Activated T-helper 2 cell treated with anti-CD3 and anti-CD28 coated beads, Interferon-gamma antibody, Interleukin-2, Interleukin-4, amounts not matched to agents 10 μg/mL and 5 μg/mL and 100 μg/mL, durations not matched to agents 14 hours and 24 hours and 36 hours (primary cell): ENCODE results near the gene UPF1. TPM values are rescaled to one million over a fixed set of nuclear protein-coding genes. Genes with fewer than 3 reads are reported as not detected.

Experiments used
- DNase-seq: peaks from one replicate; pipeline ENCODE4 v3.0.0; 2021; ENCODE audit warnings: low spot score
- H3K27ac Mint-ChIP-seq: one replicate; pipeline ENCODE4 v1.8.0; 2021; ENCODE audit warnings: mixed read lengths
- H3K27me3 Mint-ChIP-seq: one replicate; pipeline ENCODE4 v1.8.0; 2021; ENCODE audit warnings: low read depth, mixed read lengths
- H3K36me3 Mint-ChIP-seq: one replicate; pipeline ENCODE4 v1.8.0; 2021; ENCODE audit warnings: low read depth, mixed read lengths
- H3K4me1 Mint-ChIP-seq: one replicate; pipeline ENCODE4 v1.8.0; 2021; ENCODE audit warnings: low read depth, mixed read lengths
- H3K4me3 Mint-ChIP-seq: one replicate; pipeline ENCODE4 v1.8.0; 2021; ENCODE audit warnings: low read depth, mild to moderate bottlenecking, moderate library complexity, mixed read lengths
- H3K9me3 Mint-ChIP-seq: one replicate; pipeline ENCODE4 v1.8.0; 2021; ENCODE audit warnings: mixed read lengths
- intact Hi-C: fragments of 100-400 bp; cut with micrococcal nuclease; formaldehyde crosslinking; loops from one replicate; pipeline ENCODE4 v1.15.1; 2023
- total RNA-seq: library from RNA; stranded (reverse); gene quantifications from 2 replicates; pipeline ENCODE4 v1.2.3, GENCODE V29; 2022

The UPF1 gene
- total RNA-seq, result 99.5 and 110 TPM in 2 replicates

DNA sequence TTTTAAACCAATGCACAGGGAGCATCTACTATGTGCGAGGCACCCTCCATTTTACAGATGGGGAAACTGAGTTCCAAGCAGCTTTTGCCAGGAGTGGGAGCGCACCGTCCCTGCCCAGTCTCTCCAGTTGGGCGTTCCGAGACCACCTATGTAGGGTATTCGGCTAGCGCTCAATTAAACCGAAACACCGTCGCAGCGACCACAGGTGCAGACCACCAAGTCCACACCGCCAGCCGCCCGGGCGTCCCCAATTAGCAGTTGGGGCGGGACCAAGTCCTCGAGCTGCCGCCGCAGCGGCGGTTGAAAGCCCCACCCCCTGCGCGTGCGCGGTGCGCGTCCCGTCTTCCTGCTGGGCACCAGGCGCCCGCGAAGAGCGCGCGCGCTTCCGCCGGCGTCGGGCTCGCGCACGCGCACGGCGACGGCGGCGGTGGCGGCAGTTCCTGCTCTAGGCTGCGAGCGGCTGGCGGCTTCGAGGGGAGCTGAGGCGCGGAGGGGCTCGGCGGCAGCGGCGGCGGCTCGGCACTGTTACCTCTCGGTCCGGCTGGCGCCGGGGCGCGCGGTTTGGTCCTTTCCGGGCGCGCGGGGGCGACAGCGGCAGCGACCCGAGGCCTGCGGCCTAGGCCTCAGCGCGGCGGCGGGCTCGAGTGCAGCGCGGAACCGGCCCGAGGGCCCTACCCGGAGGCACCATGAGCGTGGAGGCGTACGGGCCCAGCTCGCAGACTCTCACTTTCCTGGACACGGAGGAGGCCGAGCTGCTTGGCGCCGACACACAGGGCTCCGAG, at the start of gene UPF1:
Gene UPF1, plus strand, starts transcription at position 436 of the 782 bp plus-strand sequence. Its CDS starts 251 bp downstream, at position 687.
- peak; percentile 95 for DNase-seq
- peaks cover 31% of the 10 kb centered on the region for H3K4me1 Mint-ChIP-seq
- H3K4me3 Mint-ChIP-seq, result peak within 1 kb of the TSS; percentile 98
- H3K9me3 Mint-ChIP-seq, result peaks cover 8% of the 10 kb centered on the region
- intact Hi-C loops, result loop anchor here (5.0 kb wide), 1 partner anchor 194 kb away; the partner anchor contains the start of gene KLHL26
- H3K27ac Mint-ChIP-seq, result peak within 1 kb of the TSS; percentile 87
- H3K36me3 Mint-ChIP-seq, result peaks cover 40% of the 10 kb centered on the region
- H3K27me3 Mint-ChIP-seq, result peaks cover 5% of the 10 kb centered on the region

DNA sequence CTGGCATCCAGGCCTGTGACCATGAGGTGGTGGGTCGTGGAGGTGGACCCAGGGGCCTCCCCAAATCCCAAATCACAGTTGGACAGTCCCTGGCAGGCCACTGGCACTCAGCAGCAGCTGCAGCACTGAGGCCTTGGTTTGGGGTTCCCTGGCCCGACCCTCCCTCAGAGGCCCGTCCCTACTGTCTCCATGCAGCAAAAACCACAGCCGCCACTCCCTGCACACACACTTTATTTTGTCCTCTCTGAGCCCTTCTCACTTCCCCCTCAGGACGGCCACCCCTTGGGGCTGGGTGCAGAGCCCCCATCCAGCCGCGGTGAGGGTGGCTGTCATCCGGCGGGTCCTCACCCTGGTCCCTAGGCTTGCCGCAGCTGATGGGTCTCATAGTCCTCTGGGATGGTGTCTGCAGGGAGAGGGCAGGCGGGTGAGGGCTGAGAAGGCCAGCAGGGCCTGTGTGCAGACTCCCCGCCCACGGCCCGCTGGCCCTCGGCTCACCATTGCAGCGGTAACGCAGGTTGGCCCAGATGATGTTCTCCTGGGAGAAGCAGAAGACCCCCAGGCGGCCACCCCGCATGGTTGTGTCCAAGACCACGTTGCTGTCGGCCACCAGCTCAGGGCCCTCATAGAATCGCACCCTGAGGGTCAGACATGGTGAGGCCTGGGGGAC, 49.1 kb upstream of the UPF1 start:
- no peaks in the 10 kb centered on the region for H3K9me3 Mint-ChIP-seq
- intact Hi-C loops, result no loop called here
- no peaks in the 10 kb centered on the region for H3K36me3 Mint-ChIP-seq
- peaks cover 25% of the 10 kb centered on the region for H3K27me3 Mint-ChIP-seq
- H3K27ac Mint-ChIP-seq, result no peak overlapping the region
- peaks cover 13% of the 10 kb centered on the region for H3K4me1 Mint-ChIP-seq
- H3K4me3 Mint-ChIP-seq, result no peak overlapping the region
- DNase-seq, result no peak

DNA sequence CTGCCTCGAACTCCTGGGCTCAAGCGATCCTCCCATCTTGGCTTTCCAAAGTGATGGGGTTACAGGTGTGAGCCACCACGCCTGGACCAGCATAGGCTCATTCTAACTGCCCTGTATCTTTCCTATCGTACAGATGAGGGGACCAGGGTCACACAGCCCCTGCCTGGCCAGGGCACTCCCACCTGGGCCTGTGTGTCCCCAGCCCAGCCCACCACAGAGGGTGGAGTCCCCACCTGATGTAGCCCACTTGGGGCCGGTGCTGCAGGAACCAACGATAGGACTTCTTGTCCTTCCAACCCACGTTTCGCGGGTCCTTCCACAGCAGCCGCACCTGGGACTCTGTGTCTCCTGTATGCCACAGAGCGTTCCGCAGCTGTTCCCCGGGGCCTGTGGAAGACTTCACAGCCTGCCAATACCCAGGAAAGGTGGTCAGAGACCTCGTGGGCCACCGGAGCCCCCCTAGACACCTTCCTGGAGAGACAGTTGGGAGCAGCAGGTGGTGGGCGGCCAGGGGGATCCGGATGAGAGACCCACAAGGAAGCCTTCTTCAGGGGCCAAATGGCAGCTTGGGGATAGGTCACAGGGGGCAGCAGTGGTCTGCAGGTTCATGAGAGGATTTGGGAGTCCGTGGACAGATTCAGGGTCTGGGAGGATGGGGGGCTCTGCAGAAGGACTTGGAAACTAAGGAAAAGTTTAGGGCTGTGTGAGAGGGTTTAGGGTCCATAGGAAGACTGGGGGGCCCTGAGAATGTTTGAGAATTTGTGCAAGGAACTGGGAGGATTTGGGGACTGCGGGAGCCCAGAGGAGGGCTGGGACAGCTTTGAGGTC, 47.6 kb upstream of the UPF1 start:
- DNase-seq, result no peak
- Mint-ChIP-seq H3K27me3 (peaks cover 34% of the 10 kb centered on the region), H3K4me1 (peaks cover 12% of the 10 kb centered on the region), H3K36me3 (no peaks in the 10 kb centered on the region), H3K4me3 (no peak overlapping the region), H3K9me3 (no peaks in the 10 kb centered on the region), H3K27ac (no peak overlapping the region)
- intact Hi-C loops, result no loop called here

DNA sequence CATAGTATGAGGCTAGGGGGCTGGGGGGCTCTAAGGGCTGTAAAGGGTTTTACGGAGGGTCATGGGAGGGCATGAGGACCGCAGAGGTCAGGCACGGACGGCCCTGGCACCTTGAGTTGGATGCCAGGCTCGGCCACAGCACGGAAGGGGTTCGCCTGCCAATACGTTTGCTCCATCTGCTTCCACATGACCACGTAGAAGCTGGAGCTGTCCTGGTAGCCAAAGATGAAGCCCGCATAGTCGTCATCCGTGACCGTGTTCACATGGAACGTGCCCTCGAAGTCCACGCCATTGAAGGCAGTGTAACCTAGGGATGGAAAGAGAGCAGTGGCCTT, 47.0 kb upstream of the UPF1 start:
- peaks cover 13% of the 10 kb centered on the region for H3K4me1 Mint-ChIP-seq
- H3K36me3 Mint-ChIP-seq, result no peaks in the 10 kb centered on the region
- H3K27ac Mint-ChIP-seq, result no peak overlapping the region
- H3K27me3 Mint-ChIP-seq, result peaks cover 38% of the 10 kb centered on the region
- H3K9me3 Mint-ChIP-seq, result no peaks in the 10 kb centered on the region
- no peak overlapping the region for H3K4me3 Mint-ChIP-seq
- intact Hi-C loops, result loop anchor here (5.0 kb wide), 2 partner anchors 63 to 347 kb away; partner anchors contain the start of gene ISYNA1
- no peak for DNase-seq

DNA sequence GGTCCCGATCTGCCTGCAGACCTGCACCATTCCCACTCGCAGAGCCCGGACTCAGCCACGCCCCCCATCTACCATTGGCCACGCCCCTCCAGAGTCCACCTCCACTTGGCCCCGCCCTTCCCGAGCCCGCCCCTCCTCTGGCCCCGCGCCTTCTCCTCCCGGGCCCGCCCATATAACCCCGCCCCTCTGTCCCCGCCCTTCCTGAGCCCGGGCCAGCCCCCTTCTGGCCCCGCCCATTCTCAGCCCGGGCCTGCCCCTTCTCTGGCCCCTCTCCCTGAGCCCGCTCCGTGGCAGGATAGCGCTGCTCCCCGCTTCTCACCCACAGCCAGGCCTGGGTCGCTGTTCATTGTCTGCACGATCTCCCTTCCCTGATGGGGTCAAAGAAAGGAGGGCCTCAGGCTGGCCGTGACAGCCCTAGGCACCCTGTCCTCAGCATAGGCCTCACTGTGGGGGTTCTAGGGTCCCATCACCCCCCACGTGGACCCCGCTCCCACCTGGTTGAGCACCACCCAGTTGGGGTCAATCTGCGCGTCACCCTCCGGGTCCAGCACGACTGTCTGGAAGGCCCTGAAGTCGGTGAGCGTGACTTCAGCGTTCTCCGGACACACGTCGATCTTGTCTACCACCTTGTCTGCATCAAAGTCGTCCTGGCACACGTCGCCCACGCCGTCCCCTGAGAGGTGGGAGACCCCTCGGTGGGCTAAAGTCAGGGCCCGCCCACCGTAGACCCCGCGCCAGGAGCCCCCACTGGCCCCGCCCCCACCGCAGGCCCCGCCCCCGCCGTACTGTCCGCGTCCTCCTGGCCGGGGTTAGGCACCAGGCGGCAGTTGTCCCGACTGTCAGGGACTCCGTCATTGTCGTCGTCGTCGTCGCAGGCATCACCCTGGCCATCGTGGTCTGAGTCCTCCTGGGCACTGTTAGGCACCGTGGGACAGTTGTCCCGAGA, 46.3 kb upstream of the UPF1 start:
- intact Hi-C loops, result loop anchor here (5.0 kb wide), 2 partner anchors 62 to 348 kb away; partner anchors contain the start of gene ISYNA1
- Mint-ChIP-seq H3K27ac (no peak overlapping the region), H3K4me1 (peaks cover 17% of the 10 kb centered on the region), H3K9me3 (no peaks in the 10 kb centered on the region), H3K4me3 (no peak overlapping the region), H3K27me3 (peaks cover 44% of the 10 kb centered on the region), H3K36me3 (no peaks in the 10 kb centered on the region)
- peak; percentile 49 for DNase-seq

DNA sequence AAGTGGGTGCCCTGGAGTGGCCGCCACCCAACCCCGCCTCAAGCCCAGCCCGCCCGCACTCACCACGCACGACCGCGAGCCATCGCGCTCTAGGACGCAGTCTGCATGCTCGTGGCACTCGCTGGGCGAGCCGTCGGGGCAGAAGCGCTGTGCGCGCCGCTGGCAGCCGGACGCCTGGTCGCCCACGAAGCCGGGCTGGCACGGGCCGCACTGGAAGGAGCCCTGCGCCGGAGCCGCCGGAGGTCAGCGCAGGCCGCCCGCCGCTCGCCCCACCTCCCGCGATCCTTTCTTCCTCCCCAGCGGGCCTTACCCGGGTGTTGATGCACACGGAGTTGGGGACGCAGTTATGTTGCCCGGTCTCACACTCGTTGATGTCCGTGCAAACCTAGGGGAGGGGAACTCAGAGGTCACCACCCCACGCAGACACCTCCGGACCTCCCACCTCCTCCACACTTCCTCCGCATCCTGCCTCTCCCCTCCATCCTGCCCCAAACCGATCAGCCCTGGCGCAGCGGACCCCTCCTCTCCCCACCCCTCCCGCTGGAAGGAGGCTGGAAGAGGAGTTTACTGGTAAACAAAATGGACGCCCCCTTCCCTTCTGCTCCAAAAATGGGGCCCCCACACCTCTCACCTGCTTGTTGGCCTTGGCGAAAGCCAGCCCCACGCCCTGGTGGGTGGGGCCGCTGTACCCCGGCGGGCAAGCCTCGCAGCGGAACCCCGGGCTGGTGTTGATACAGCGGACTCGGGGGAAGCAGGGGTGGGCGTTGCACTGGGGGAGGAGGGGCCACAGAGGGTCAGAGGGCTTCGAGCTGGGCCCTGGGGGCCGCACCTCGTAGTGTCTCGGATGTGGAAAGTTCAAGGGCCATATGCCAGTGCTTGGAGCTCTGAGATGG, 43.0 kb upstream of the UPF1 start:
- Mint-ChIP-seq H3K36me3 (no peaks in the 10 kb centered on the region), H3K9me3 (no peaks in the 10 kb centered on the region), H3K27ac (peak overlapping the region; percentile 82), H3K27me3 (peaks cover 67% of the 10 kb centered on the region), H3K4me3 (peak overlapping the region; percentile 42), H3K4me1 (peaks cover 17% of the 10 kb centered on the region)
- DNase-seq, result no peak
- intact Hi-C loops, result loop anchor here (1.0 to 5.0 kb wide), 3 partner anchors 59 to 351 kb away; partner anchors contain the start of gene ISYNA1

DNA sequence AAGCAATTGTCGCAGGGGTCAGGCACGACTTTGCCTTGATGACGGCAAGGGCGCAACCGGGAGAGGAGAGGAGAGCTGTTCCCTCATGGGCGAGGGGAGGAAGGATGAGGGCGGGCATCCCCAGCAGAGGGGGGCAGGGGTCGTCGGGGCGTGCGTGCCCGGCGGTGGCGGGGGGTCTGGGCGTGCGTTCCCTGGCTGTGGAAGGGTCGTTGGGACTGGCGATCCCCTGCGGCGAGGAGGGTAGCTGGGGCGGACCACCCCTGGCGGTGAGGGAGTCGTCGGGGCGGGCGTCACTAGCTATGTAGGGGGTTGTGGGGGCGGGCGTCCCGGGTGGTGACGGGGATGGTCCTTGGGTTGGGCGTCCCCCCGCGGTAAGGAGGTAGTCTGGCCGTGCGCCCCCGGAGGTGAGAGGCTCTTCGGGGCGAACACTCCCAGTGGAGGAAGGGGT, 42.3 kb upstream of the UPF1 start:
- Mint-ChIP-seq H3K36me3 (no peaks in the 10 kb centered on the region), H3K4me1 (peaks cover 17% of the 10 kb centered on the region), H3K27ac (peak overlapping the region; percentile 82), H3K4me3 (peak overlapping the region; percentile 42), H3K27me3 (peaks cover 68% of the 10 kb centered on the region), H3K9me3 (no peaks in the 10 kb centered on the region)
- intact Hi-C loops, result loop anchor here (5.0 kb wide), 2 partner anchors 58 to 352 kb away; partner anchors contain the start of gene ISYNA1
- no peak for DNase-seq

DNA sequence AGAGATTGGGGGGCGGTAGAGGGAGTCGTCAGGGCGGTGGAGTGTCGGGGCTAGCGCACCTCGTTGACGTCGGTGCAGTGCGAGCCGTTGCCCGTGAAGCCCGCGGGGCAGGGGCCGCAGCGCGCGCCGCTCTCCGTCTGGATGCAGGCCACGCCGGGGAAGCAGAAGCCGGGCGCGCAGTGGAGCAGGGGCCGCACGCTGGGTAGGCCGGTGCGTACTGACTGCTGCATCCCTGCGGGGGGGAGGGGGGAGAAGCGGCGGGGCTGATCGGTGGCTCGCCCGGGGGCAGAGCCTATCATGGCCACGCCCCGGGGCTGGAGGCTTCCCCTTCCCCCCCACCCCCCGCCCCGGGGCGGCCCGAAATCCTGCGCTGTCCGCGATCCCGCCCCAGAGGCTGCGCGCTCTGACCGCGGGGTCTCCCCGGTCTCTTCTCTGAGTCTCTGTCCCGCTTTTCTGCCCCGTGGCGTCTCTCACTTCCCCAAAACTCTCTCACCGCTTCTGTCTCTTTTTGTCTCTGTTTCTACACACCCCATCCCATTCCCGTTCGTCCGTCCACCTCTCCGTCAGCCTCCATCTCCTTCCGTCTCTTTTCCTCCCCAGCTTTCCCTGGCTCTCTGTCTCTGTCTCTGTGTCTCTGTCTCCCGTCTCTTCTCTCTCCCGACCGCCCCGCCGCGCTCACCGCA, 41.7 kb upstream of the UPF1 start:
- H3K27me3 Mint-ChIP-seq, result peaks cover 69% of the 10 kb centered on the region
- peak overlapping the region; percentile 36 for H3K27ac Mint-ChIP-seq
- no peak for DNase-seq
- peaks cover 17% of the 10 kb centered on the region for H3K4me1 Mint-ChIP-seq
- no peaks in the 10 kb centered on the region for H3K9me3 Mint-ChIP-seq
- peak overlapping the region; percentile 49 for H3K4me3 Mint-ChIP-seq
- H3K36me3 Mint-ChIP-seq, result no peaks in the 10 kb centered on the region
- intact Hi-C loops, result loop anchor here (5.0 kb wide), 2 partner anchors 57 to 353 kb away; partner anchors contain the start of gene ISYNA1

DNA sequence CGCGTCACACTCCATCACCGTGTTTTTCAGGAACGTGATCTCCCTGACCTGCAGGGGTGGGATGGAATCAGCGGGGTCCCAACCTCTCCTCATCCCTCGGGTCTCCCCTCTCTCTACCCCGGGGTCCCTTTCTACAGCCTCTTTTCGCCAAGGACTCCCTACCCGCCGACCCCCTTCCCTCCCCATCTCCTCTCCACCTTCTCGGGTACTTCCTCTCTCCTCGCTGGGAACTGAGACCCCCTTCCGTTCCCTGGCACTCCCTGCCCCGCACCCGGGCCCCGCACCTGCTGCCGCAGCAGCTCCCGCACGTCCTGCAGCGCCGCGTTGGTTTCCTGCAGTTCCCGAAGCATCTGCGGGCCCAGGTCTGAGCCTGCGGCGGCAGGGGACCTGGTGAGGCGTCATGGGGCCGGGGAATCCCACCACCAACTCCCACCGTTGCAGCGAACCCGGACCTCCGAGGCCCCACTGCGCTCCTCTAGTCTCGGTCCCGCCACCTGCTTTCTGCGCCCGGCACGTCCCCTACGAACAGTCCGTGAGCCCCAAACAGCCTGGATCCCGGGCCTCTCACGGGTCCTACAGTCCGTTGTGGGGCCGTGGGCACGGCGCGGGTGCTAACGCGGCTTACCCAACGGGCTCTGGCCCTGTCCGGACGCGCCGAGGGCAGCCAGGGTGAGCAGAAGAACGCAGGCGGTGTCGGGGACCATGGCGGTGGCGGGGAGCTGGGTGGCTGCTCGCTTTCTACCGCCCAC, 41.0 kb upstream of the UPF1 start, which contains the start of gene COMP:
Gene COMP, minus strand, starts transcription at position 740 of the 749 bp plus-strand sequence. Its CDS starts 36 bp downstream, at position 704.
- H3K27me3 Mint-ChIP-seq, result peaks cover 68% of the 10 kb centered on the region
- H3K9me3 Mint-ChIP-seq, result no peaks in the 10 kb centered on the region

DNA sequence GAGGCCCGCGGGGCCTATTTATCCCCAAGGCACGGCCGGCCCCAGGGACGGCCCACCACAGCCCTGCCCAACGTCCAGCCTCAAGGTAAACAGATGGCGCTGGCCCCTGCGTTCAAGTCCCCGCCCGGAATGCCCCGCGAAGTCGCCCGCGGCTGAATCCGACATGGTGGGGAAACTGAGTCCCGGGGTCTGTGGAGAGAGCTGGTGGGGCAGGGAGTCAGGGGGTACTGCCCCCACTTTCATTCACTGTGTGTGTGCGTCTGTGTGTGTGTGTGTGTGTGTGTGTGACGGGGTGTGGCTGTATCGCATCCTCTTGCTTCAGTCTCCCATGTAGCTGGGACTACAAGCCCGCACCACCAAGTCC, 40.5 kb upstream of the UPF1 start:
- no peaks in the 10 kb centered on the region for H3K9me3 Mint-ChIP-seq
- peaks cover 9% of the 10 kb centered on the region for H3K4me1 Mint-ChIP-seq
- intact Hi-C loops, result no loop called here
- no peak overlapping the region for H3K4me3 Mint-ChIP-seq
- H3K27ac Mint-ChIP-seq, result no peak overlapping the region
- H3K27me3 Mint-ChIP-seq, result peaks cover 65% of the 10 kb centered on the region
- DNase-seq, result no peak
- no peaks in the 10 kb centered on the region for H3K36me3 Mint-ChIP-seq

More for the DNA sequence above, 41.0 kb upstream of the UPF1 start, which contains the start of gene COMP:
- peak within 1 kb of the TSS; percentile 49 for H3K4me3 Mint-ChIP-seq
- H3K27ac Mint-ChIP-seq, result peak within 1 kb of the TSS; percentile 36
- peaks cover 13% of the 10 kb centered on the region for H3K4me1 Mint-ChIP-seq
- H3K36me3 Mint-ChIP-seq, result no peaks in the 10 kb centered on the region
- intact Hi-C loops, result no loop called here
- no peak for DNase-seq
